ENCODE measurements around the gene SPECC1.

The SPECC1 gene

GRCh38 chr17:20218272-20218671 lies 209.1 kb downstream of the SPECC1 start:
- DNase-seq (ENCODE audit: low read depth in 1 of 2, low spot score in 1 of 2) = no peak
- no peak overlapping the region for H3K4me3 ChIP-seq (replicated peaks; ENCODE audit: insufficient read depth, low read length)
- H3K27me3 ChIP-seq (ENCODE audit: insufficient read depth, poor library complexity, severe bottlenecking) = no peaks in the 10 kb centered on the region
- no peak overlapping the region for H3K27ac ChIP-seq (replicated peaks)
- TF ChIP-seq CTCF (IDR thresholded peaks at IDR 0.05; ENCODE audit: insufficient read depth, low read length) = no peak
- TF ChIP-seq POLR2AphosphoS5 (IDR thresholded peaks at IDR 0.05; ENCODE audit: low read depth) = no peak
- no peak for TF ChIP-seq SPI1 (IDR thresholded peaks at IDR 0.05; ENCODE audit: borderline replicate concordance, low read depth)
- TF ChIP-seq REST (IDR thresholded peaks at IDR 0.05; ENCODE audit: insufficient replicate concordance, low read depth) = no peak
- TF ChIP-seq GABPA (IDR thresholded peaks at IDR 0.05; ENCODE audit: low read depth) = no peak

DNA sequence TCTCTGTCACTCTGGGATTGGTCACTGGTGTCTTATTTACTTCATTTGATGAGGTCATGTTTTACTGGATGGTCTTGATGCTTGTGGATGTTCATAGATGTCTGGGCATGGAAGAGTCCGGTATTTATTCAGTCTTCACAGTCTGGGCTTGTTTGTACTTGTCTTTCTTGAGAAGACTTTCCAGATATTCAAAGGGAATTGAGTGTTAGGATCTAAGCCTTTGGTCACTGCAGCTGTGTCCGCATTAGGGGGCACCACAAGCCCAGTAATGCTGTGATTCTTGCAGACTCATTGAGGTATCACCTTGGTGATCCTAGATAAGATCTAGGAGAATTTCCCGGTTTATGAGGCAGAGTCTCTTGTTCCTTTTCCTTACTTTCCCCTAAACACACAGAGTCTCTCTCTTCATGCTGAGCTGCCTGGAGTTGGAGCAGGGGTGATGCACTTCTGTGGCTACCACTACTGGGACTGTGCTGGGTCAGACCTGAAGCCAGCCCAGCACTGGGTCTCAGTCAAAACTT lies 214.7 kb downstream of the SPECC1 start:
- TF ChIP-seq GABPA (IDR thresholded peaks at IDR 0.05; ENCODE audit: low read depth) (no peak), SPI1 (IDR thresholded peaks at IDR 0.05; ENCODE audit: borderline replicate concordance, low read depth) (no peak), REST (IDR thresholded peaks at IDR 0.05; ENCODE audit: insufficient replicate concordance, low read depth) (no peak), POLR2AphosphoS5 (IDR thresholded peaks at IDR 0.05; ENCODE audit: low read depth) (no peak), CTCF (IDR thresholded peaks at IDR 0.05; ENCODE audit: insufficient read depth, low read length) (no peak)
- no peaks in the 10 kb centered on the region for H3K27me3 ChIP-seq (ENCODE audit: insufficient read depth, poor library complexity, severe bottlenecking)
- H3K4me3 ChIP-seq (replicated peaks; ENCODE audit: insufficient read depth, low read length) = no peak overlapping the region
- H3K27ac ChIP-seq (replicated peaks) = no peak overlapping the region
- DNase-seq (ENCODE audit: low read depth in 1 of 2, low spot score in 1 of 2) = no peak

GRCh38 chr17:20224379-20224778 lies 215.2 kb downstream of the SPECC1 start:
- no peak for DNase-seq (ENCODE audit: low read depth in 1 of 2, low spot score in 1 of 2)
- Histone ChIP-seq H3K4me3 (replicated peaks; ENCODE audit: insufficient read depth, low read length) (no peak overlapping the region), H3K27ac (replicated peaks) (no peak overlapping the region), H3K27me3 (ENCODE audit: insufficient read depth, poor library complexity, severe bottlenecking) (no peaks in the 10 kb centered on the region)
- TF ChIP-seq REST (IDR thresholded peaks at IDR 0.05; ENCODE audit: insufficient replicate concordance, low read depth) (no peak), CTCF (IDR thresholded peaks at IDR 0.05; ENCODE audit: insufficient read depth, low read length) (no peak), POLR2AphosphoS5 (IDR thresholded peaks at IDR 0.05; ENCODE audit: low read depth) (no peak), SPI1 (IDR thresholded peaks at IDR 0.05; ENCODE audit: borderline replicate concordance, low read depth) (no peak), GABPA (IDR thresholded peaks at IDR 0.05; ENCODE audit: low read depth) (no peak)

Data from HL-60 (cell line).